Chondrocyte (in vitro differentiated cells): Measurements from ENCODE around the gene TGFBR3. TPM values are rescaled to one million over a fixed set of nuclear protein-coding genes. Genes with fewer than 3 reads are reported as not detected.

Experiments
- DNase-seq: peaks from one replicate; pipeline ENCODE4 v3.0.0; 2021; ENCODE audit warnings: mixed read lengths, low spot score
- H3K27ac Mint-ChIP-seq: one replicate; pipeline ENCODE4 v1.8.0; 2021; ENCODE audit warnings: mild to moderate bottlenecking, moderate library complexity, mixed read lengths; ENCODE audit not compliant: unreplicated experiment
- H3K27me3 Mint-ChIP-seq: 2 replicates; pipeline ENCODE4 v1.8.0; 2021; ENCODE audit warnings: low read depth, mixed read lengths
- H3K36me3 Mint-ChIP-seq: 2 replicates; pipeline ENCODE4 v1.8.0; 2021; ENCODE audit warnings: low read depth, mixed read lengths
- H3K4me1 Mint-ChIP-seq: 2 replicates; pipeline ENCODE4 v1.8.0; 2021; ENCODE audit warnings: low read depth, mild to moderate bottlenecking, mixed read lengths
- H3K4me3 Mint-ChIP-seq: one replicate; pipeline ENCODE4 v1.8.0; 2021; ENCODE audit warnings: mild to moderate bottlenecking, moderate library complexity, mixed read lengths; ENCODE audit not compliant: unreplicated experiment
- H3K9me3 Mint-ChIP-seq: 2 replicates; pipeline ENCODE4 v1.8.0; 2021; ENCODE audit warnings: low read depth, mixed read lengths
- CTCF ChIP-seq: fragments of 200-600 bp; sonication (generic); IDR thresholded peaks from 2 replicates; pipeline ENCODE4 v1.5.0; 2021; ENCODE audit warnings: antibody characterized with exemption, mild to moderate bottlenecking, moderate library complexity
- total RNA-seq: library from RNA; stranded (reverse); gene quantifications from 3 replicates; pipeline ENCODE4 v1.2.1, GENCODE V29; 2021

The TGFBR3 gene
- total RNA-seq, 1 donor from 2014 or later = 1.4 TPM

GRCh38 chr1:91635763-91636162 is 250.2 kb downstream of the TGFBR3 start:
- no peak overlapping the region for H3K4me3 Mint-ChIP-seq
- no peak for TF ChIP-seq CTCF
- no peaks in the 10 kb centered on the region for H3K4me1 Mint-ChIP-seq
- DNase-seq = no peak
- no peaks in the 10 kb centered on the region for H3K36me3 Mint-ChIP-seq
- H3K27me3 Mint-ChIP-seq = peaks cover 2% of the 10 kb centered on the region
- peaks cover 9% of the 10 kb centered on the region for H3K9me3 Mint-ChIP-seq
- no peak overlapping the region for H3K27ac Mint-ChIP-seq

- peaks cover 2% of the 10 kb centered on the region for H3K27me3 Mint-ChIP-seq
- peaks cover 3% of the 10 kb centered on the region for H3K9me3 Mint-ChIP-seq
- H3K36me3 Mint-ChIP-seq = no peaks in the 10 kb centered on the region
- no peak for TF ChIP-seq CTCF
- no peaks in the 10 kb centered on the region for H3K4me1 Mint-ChIP-seq
- H3K27ac Mint-ChIP-seq = no peak overlapping the region
- no peak overlapping the region for H3K4me3 Mint-ChIP-seq
- DNase-seq = no peak
Measured at GRCh38 chr1:91633438-91633837, 252.5 kb downstream of the TGFBR3 start.

- no peak for DNase-seq
- H3K9me3 Mint-ChIP-seq = peaks cover 3% of the 10 kb centered on the region
- no peak overlapping the region for H3K27ac Mint-ChIP-seq
- no peaks in the 10 kb centered on the region for H3K4me1 Mint-ChIP-seq
- no peak overlapping the region for H3K4me3 Mint-ChIP-seq
- TF ChIP-seq CTCF = no peak
- H3K36me3 Mint-ChIP-seq = no peaks in the 10 kb centered on the region
- H3K27me3 Mint-ChIP-seq = peaks cover 2% of the 10 kb centered on the region
Measured at GRCh38 chr1:91631718-91632330, 254.1 kb downstream of the TGFBR3 start.

- Mint-ChIP-seq H3K9me3 (peaks cover 3% of the 10 kb centered on the region), H3K27ac (no peak overlapping the region), H3K36me3 (no peaks in the 10 kb centered on the region), H3K4me3 (no peak overlapping the region), H3K27me3 (peaks cover 2% of the 10 kb centered on the region), H3K4me1 (peaks cover 1% of the 10 kb centered on the region)
- DNase-seq = no peak
- TF ChIP-seq CTCF = no peak
Measured at GRCh38 chr1:91630803-91631202, 255.1 kb downstream of the TGFBR3 start.

Other genes starting within 250 kb of the TGFBR3 start
- not detected in 3 replicates for gene BRDT, start 63.2 kb upstream of the TGFBR3 start, total RNA-seq
- 0.41 to 0.45 TPM in 2 of 3 replicates, not detected in the other for gene EPHX4, start 143.8 kb upstream of the TGFBR3 start, total RNA-seq
- gene SETSIP, start 189.3 kb upstream of the TGFBR3 start, total RNA-seq = not detected in 3 replicates
- gene BTBD8, start 194.2 kb upstream of the TGFBR3 start, total RNA-seq = 2.3 to 2.6 TPM (median 2.5 TPM) in 3 replicates